Neuronal stem cell (in vitro differentiated cells): ENCODE data around the gene SND1.

Experiments used
- DNase-seq: peaks from one replicate; pipeline ENCODE4 v3.0.0-alpha.2; 2013; ENCODE audit warnings: low spot score
- H2AFZ ChIP-seq: one replicate; pipeline ENCODE4 v1.6.1; 2013; ENCODE audit warnings: mild to moderate bottlenecking, low read length, inconsistent platforms
- H2AK5ac ChIP-seq: 2 replicates; pipeline ENCODE4 v1.6.1; 2013; ENCODE audit warnings: low read depth, mild to moderate bottlenecking, inconsistent platforms, low read length, moderate library complexity, mixed read lengths
- H2BK120ac ChIP-seq: 2 replicates; pipeline ENCODE4 v1.6.1; 2013; ENCODE audit warnings: low read depth, mild to moderate bottlenecking, inconsistent platforms, low read length, moderate library complexity, mixed read lengths
- H2BK12ac ChIP-seq: one replicate; pipeline ENCODE4 v1.6.1; 2013; ENCODE audit warnings: low read length, inconsistent platforms
- H2BK15ac ChIP-seq: 2 replicates; pipeline ENCODE4 v1.6.1; 2013; ENCODE audit warnings: mild to moderate bottlenecking, low read length, inconsistent platforms, mixed read lengths
- H2BK5ac ChIP-seq: one replicate; pipeline ENCODE4 v1.6.1; 2013; ENCODE audit warnings: inconsistent platforms, mild to moderate bottlenecking, low read length, moderate library complexity
- H3K14ac ChIP-seq: one replicate; pipeline ENCODE4 v1.6.1; 2013; ENCODE audit warnings: low read length, inconsistent platforms
- H3K18ac ChIP-seq: 2 replicates; pipeline ENCODE4 v1.6.1; 2013; ENCODE audit warnings: low read length, inconsistent platforms
- H3K23ac ChIP-seq: 2 replicates; pipeline ENCODE4 v1.6.1; 2013; ENCODE audit warnings: low read depth, mild to moderate bottlenecking, mixed read lengths, low read length, inconsistent platforms; ENCODE audit not compliant: poor library complexity
- H3K27ac ChIP-seq: replicated peaks from 3 replicates; pipeline ENCODE4 v1.5.1; 2013; ENCODE audit warnings: low read length, inconsistent platforms
- H3K27me3 ChIP-seq, 3 experiments: 2 replicates each; pipeline ENCODE4 v1.6.1; 2013; ENCODE audit warnings: low read length in 3 of 3, mild to moderate bottlenecking in 2 of 3, inconsistent platforms in 1 of 3, low read depth in 1 of 3, mixed read lengths in 1 of 3, moderate library complexity in 1 of 3; ENCODE audit not compliant: control insufficient read depth in 3 of 3, insufficient read depth in 3 of 3
- H3K36me3 ChIP-seq, 2 donors: replicated peaks in 1 of 2; 2 replicates each; pipeline ENCODE4 v1.6.1; 2013; ENCODE audit warnings: low read length in 2 of 2; ENCODE audit not compliant: control insufficient read depth in 2 of 2, insufficient read depth in 2 of 2
- H3K4ac ChIP-seq: 2 replicates; pipeline ENCODE4 v1.6.1; 2013; ENCODE audit warnings: inconsistent platforms, mild to moderate bottlenecking, low read length, moderate library complexity
- H3K4me1 ChIP-seq, 2 donors: 1 replicate in 1 of 2; 2 replicates in 1 of 2; pipeline ENCODE4 v1.6.1; 2013; ENCODE audit warnings: low read length in 2 of 2, low read depth in 1 of 2; ENCODE audit not compliant: control insufficient read depth in 2 of 2, insufficient read depth in 1 of 2
- H3K4me2 ChIP-seq: one replicate; pipeline ENCODE4 v1.6.1; 2013; ENCODE audit warnings: mild to moderate bottlenecking, low read length, inconsistent platforms; ENCODE audit not compliant: insufficient read depth, poor library complexity, severe bottlenecking
- H3K4me3 ChIP-seq, 2 donors: 2 replicates each; pipeline ENCODE4 v1.5.1; 2013; ENCODE audit warnings: low read length in 2 of 2, mild to moderate bottlenecking in 2 of 2, inconsistent platforms in 1 of 2, moderate library complexity in 1 of 2
- H3K79me1 ChIP-seq: one replicate; pipeline ENCODE4 v1.6.1; 2013; ENCODE audit warnings: low read depth, mild to moderate bottlenecking, inconsistent platforms, low read length, moderate library complexity
- H3K9ac ChIP-seq: one replicate; pipeline ENCODE4 v1.6.1; 2013; ENCODE audit warnings: mild to moderate bottlenecking, low read depth, low read length, inconsistent platforms; ENCODE audit not compliant: poor library complexity
- H3K9me3 ChIP-seq, 2 donors: replicated peaks in 1 of 2; 2 replicates each; pipeline versions ENCODE3 to v1.6.1; 2013; ENCODE audit warnings: low read length in 2 of 2, mild to moderate bottlenecking in 2 of 2, inconsistent platforms in 1 of 2, low read depth in 1 of 2, mixed read lengths in 1 of 2, moderate library complexity in 1 of 2; ENCODE audit not compliant: control insufficient read depth in 2 of 2, insufficient read depth in 1 of 2
- H4K8ac ChIP-seq: one replicate; pipeline ENCODE4 v1.6.1; 2013; ENCODE audit warnings: low read depth, mild to moderate bottlenecking, inconsistent platforms, low read length, moderate library complexity
- H4K91ac ChIP-seq: one replicate; pipeline ENCODE4 v1.6.1; 2013; ENCODE audit warnings: low read length, low read depth, mild to moderate bottlenecking, inconsistent platforms; ENCODE audit not compliant: poor library complexity
- WGBS, 2 donors: extraction: QIAGEN DNeasy Blood & Tissue Kit; methylation state at CpG; one replicate each; pipeline ENCODE4 v1.1.7; 2013; ENCODE audit warnings: missing lambda C conversion rate in 2 of 2, mixed read lengths in 1 of 2; ENCODE audit not compliant: insufficient read length in 2 of 2, insufficient replicate concordance in 1 of 2; ENCODE audit errors: extremely low coverage in 2 of 2; 5-methylcytosine and 5-hydroxymethylcytosine counted together

Gene SND1

DNA sequence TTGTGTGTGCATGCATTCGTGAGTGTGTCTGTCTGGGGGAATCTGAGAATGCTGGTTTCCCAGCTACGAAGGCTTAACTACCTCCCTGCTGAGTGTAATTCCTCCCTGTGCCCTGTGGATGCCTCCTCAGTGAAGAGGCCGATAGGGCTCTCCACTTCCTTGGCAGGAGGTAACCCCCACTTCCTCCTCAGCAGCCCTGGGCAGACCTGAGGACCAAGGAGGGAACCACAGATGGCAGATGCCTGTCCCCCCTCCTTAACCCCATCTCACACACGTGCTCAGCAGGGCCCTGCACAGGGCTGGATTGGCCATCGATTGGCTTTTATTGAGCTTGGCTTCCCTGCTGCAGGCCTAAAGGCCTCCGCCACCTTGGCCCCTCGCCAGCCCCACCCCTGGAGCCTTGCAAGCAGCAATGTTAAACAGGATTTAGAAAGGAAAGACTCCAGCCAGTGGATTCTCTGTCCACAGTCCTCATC is 424.8 kb downstream of the SND1 start:
- Histone ChIP-seq H4K8ac (no peak overlapping the region), H3K23ac (no peak overlapping the region), H2BK15ac (no peak overlapping the region), H2BK120ac (no peak overlapping the region), H3K79me1 (no peaks in the 10 kb centered on the region), H2AFZ (no peak overlapping the region), H3K9me3 (no peaks in the 10 kb centered on the region), H3K4ac (no peak overlapping the region), H2BK12ac (no peak overlapping the region), H2BK5ac (no peak overlapping the region), H3K4me2 (no peak overlapping the region), H3K9ac (peak overlapping the region; percentile 34), H3K4me3 (no peak overlapping the region), H3K4me1 (peaks cover 6 to 26% of the 10 kb centered on the region in 2 donors), H4K91ac (no peak overlapping the region), H3K18ac (peak overlapping the region; percentile 45), H3K36me3 (peaks cover 3 to 54% of the 10 kb centered on the region in 2 donors), H3K27ac (no peak overlapping the region), H2AK5ac (no peak overlapping the region), H3K27me3 (no peaks in the 10 kb centered on the region), H3K14ac (no peak overlapping the region)
- no peak for DNase-seq
- no CpG with 5 or more reads among the region's 7 CpGs for WGBS, 2 donors

- H3K4me1 ChIP-seq: peaks cover 18 to 37% of the 10 kb centered on the region in 2 donors
Measured at GRCh38 chr7:128078309-128078708, 426.3 kb downstream of the SND1 start.

GRCh38 chr7:128080169-128080568 is 428.2 kb downstream of the SND1 start:
- WGBS, 2 donors: no CpG with 5 or more reads among the region's 7 CpGs

More at GRCh38 chr7:128078309-128078708, 426.3 kb downstream of the SND1 start:
- no peak overlapping the region for H3K4ac ChIP-seq
- H4K8ac ChIP-seq: no peak overlapping the region
- WGBS, 2 donors: no CpG with 5 or more reads among the region's 3 CpGs
- H3K79me1 ChIP-seq: no peaks in the 10 kb centered on the region
- H2AFZ ChIP-seq: no peak overlapping the region
- no peak overlapping the region for H3K4me2 ChIP-seq
- H3K27ac ChIP-seq: no peak overlapping the region
- no peak overlapping the region for H3K4me3 ChIP-seq
- DNase-seq: no peak
- no peak overlapping the region for H2BK15ac ChIP-seq
- H3K27me3 ChIP-seq: no peaks in the 10 kb centered on the region
- no peak overlapping the region for H2BK120ac ChIP-seq
- no peak overlapping the region for H2BK12ac ChIP-seq
- H3K36me3 ChIP-seq: peaks cover 3 to 62% of the 10 kb centered on the region in 2 donors
- H2AK5ac ChIP-seq: no peak overlapping the region
- no peak overlapping the region for H3K14ac ChIP-seq
- H3K9ac ChIP-seq: no peak overlapping the region
- H2BK5ac ChIP-seq: peak overlapping the region; percentile 57
- H3K23ac ChIP-seq: peak overlapping the region; percentile 3
- H4K91ac ChIP-seq: no peak overlapping the region
- no peaks in the 10 kb centered on the region for H3K9me3 ChIP-seq
- H3K18ac ChIP-seq: peak overlapping the region; percentile 5

GRCh38 chr7:128081351-128081750 is 429.4 kb downstream of the SND1 start:
- peaks cover 10 to 77% of the 10 kb centered on the region in 2 donors for H3K36me3 ChIP-seq
- peak overlapping the region; percentile 11 for H3K18ac ChIP-seq
- peak overlapping the region; percentile 61 for H2AK5ac ChIP-seq
- no peaks in the 10 kb centered on the region for H3K27me3 ChIP-seq
- no peaks in the 10 kb centered on the region for H3K79me1 ChIP-seq
- no peak overlapping the region for H2BK120ac ChIP-seq
- H3K9me3 ChIP-seq: no peaks in the 10 kb centered on the region
- no peak overlapping the region for H3K27ac ChIP-seq
- no peak overlapping the region for H4K91ac ChIP-seq
- DNase-seq: no peak
- no peak overlapping the region for H2BK15ac ChIP-seq
- no peak overlapping the region for H2BK12ac ChIP-seq
- H3K4me1 ChIP-seq: peaks cover 23 to 25% of the 10 kb centered on the region in 2 donors
- H4K8ac ChIP-seq: no peak overlapping the region
- H3K4ac ChIP-seq: no peak overlapping the region
- peak overlapping the region; percentile 60 for H3K14ac ChIP-seq
- peak overlapping the region; percentile 50 for H3K9ac ChIP-seq
- no peak overlapping the region for H2AFZ ChIP-seq
- H3K4me3 ChIP-seq: no peak overlapping the region
- peak overlapping the region; percentile 83 for H3K23ac ChIP-seq
- no CpG with 5 or more reads among the region's 11 CpGs for WGBS, 2 donors
- H3K4me2 ChIP-seq: no peak overlapping the region
- H2BK5ac ChIP-seq: peak overlapping the region; percentile 25

More at GRCh38 chr7:128080169-128080568, 428.2 kb downstream of the SND1 start:
- no peak overlapping the region for H3K4ac ChIP-seq
- no peaks in the 10 kb centered on the region for H3K9me3 ChIP-seq
- H2BK12ac ChIP-seq: no peak overlapping the region
- H3K79me1 ChIP-seq: no peaks in the 10 kb centered on the region
- peaks cover 23 to 36% of the 10 kb centered on the region in 2 donors for H3K4me1 ChIP-seq
- no peak overlapping the region for H2BK15ac ChIP-seq
- no peak overlapping the region for H2AFZ ChIP-seq
- peak overlapping the region; percentile 2 for H3K23ac ChIP-seq
- H3K9ac ChIP-seq: no peak overlapping the region
- H2BK5ac ChIP-seq: no peak overlapping the region
- H3K18ac ChIP-seq: peak overlapping the region; percentile 29
- H3K36me3 ChIP-seq: peaks cover 5 to 71% of the 10 kb centered on the region in 2 donors
- H3K27ac ChIP-seq: no peak overlapping the region
- H3K4me2 ChIP-seq: no peak overlapping the region
- H4K8ac ChIP-seq: no peak overlapping the region
- H3K4me3 ChIP-seq: no peak overlapping the region
- DNase-seq: no peak
- no peak overlapping the region for H3K14ac ChIP-seq
- no peak overlapping the region for H2AK5ac ChIP-seq
- H3K27me3 ChIP-seq: no peaks in the 10 kb centered on the region
- no peak overlapping the region for H2BK120ac ChIP-seq
- no peak overlapping the region for H4K91ac ChIP-seq
